ENCODE data around the gene RBM8A.

RBM8A gene

GRCh38 chr1:145871994-145872924, 55.0 kb downstream of the RBM8A start:
- DNase-seq (ENCODE audit: low read depth) = no peak
- H3K4me3 ChIP-seq (ENCODE audit: low read depth, low read length) = no peak overlapping the region
- no peak for TF ChIP-seq CTCF (IDR thresholded peaks at IDR 0.05; ENCODE audit: control insufficient read depth, extremely low read depth, insufficient read depth)
